ENCODE data around the gene TRIM71. TPM values are rescaled to one million over a fixed set of nuclear protein-coding genes. Genes with fewer than 3 reads are reported as not detected.

The TRIM71 gene
- total RNA-seq, 2 donors from 2014 or later, result 0.03 TPM; not detected in 1

GRCh38 chr3:32876920-32877319, 59.1 kb downstream of the TRIM71 start:
- no peak overlapping the region for H3K27ac Mint-ChIP-seq
- H3K9me3 Mint-ChIP-seq, result no peaks in the 10 kb centered on the region
- no peaks in the 10 kb centered on the region for H3K36me3 Mint-ChIP-seq (ENCODE audit: low read depth)
- ATAC-seq (replicated peaks), result no peak
- H3K27me3 Mint-ChIP-seq, result peaks cover 21% of the 10 kb centered on the region
- H3K4me1 Mint-ChIP-seq, result peaks cover 4% of the 10 kb centered on the region
- no peak overlapping the region for H3K4me3 Mint-ChIP-seq

DNA sequence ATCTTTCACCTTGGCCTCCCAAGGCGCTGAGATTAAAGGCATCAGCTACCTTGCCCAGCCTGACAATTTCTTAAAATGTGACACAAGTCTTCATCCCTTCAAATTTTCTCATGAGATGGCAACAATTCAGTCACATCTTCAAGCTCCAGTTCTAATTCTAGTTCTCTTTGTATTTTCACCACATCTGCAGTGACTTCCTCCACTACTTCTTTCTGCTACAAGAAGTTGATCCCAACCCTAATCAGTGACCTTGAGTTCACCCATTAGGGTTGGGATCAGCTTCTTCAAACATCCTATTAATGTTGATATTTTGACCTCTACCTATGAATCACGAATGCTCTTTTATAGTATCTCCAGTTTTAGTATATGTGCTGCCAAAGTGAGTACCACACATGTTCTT, 59.8 kb downstream of the TRIM71 start:
- peaks cover 6% of the 10 kb centered on the region for H3K4me1 Mint-ChIP-seq
- H3K36me3 Mint-ChIP-seq (ENCODE audit: low read depth), result no peaks in the 10 kb centered on the region
- H3K9me3 Mint-ChIP-seq, result no peaks in the 10 kb centered on the region
- H3K27ac Mint-ChIP-seq, result no peak overlapping the region
- no peak for ATAC-seq (replicated peaks)
- no peak overlapping the region for H3K4me3 Mint-ChIP-seq
- peaks cover 18% of the 10 kb centered on the region for H3K27me3 Mint-ChIP-seq

- Mint-ChIP-seq H3K27ac (no peak overlapping the region), H3K27me3 (peaks cover 17% of the 10 kb centered on the region), H3K9me3 (no peaks in the 10 kb centered on the region), H3K4me1 (peaks cover 15% of the 10 kb centered on the region), H3K36me3 (ENCODE audit: low read depth) (no peaks in the 10 kb centered on the region), H3K4me3 (no peak overlapping the region)
- no peak for ATAC-seq (replicated peaks)
These were observed 62.4 kb downstream of the TRIM71 start for GRCh38 chr3:32880225-32880624.

DNA sequence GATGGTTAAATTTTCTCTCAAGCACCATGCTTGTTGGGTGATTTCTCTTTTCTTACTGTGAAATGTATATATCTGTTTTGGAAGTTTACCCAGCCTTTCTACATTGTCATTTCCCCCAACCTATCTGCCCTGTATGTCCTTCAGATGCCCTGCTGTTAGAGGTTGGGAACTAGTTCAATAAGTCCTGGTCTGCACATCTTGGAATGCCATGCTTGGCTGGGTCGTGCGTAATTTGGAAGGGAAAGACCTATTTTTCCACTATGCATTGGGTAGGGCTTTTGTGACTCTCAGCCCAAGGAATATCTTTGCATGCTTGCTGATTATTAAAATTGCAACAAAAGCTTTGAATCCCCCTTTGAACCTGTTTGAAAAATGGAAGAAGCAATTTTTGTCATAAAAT, 63.8 kb downstream of the TRIM71 start:
- no peak overlapping the region for H3K4me3 Mint-ChIP-seq
- peaks cover 15% of the 10 kb centered on the region for H3K27me3 Mint-ChIP-seq
- no peak overlapping the region for H3K27ac Mint-ChIP-seq
- peaks cover 11% of the 10 kb centered on the region for H3K4me1 Mint-ChIP-seq
- no peak for ATAC-seq (replicated peaks)
- H3K36me3 Mint-ChIP-seq (ENCODE audit: low read depth), result no peaks in the 10 kb centered on the region
- H3K9me3 Mint-ChIP-seq, result no peaks in the 10 kb centered on the region

DNA sequence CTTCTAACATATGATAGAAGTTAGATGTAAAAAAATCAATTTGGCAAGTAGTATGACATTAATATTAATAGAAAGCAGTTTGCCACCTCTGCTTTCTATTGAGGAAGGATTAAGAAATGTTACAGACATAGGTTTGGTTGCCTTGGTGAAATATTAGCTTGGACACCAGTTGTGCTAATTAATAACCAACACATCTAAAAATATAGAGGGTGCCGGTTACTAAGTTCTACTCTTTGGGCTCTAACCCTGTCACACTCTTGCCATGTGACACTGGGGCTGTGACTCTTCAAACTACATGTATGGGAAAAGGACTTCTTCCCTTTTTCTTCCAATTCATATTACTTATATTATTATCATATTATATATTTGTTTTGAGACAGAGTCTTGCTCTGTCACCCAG, 64.4 kb downstream of the TRIM71 start:
- Mint-ChIP-seq H3K36me3 (ENCODE audit: low read depth) (no peaks in the 10 kb centered on the region), H3K9me3 (no peaks in the 10 kb centered on the region), H3K27ac (no peak overlapping the region), H3K4me3 (peak overlapping the region; percentile 33), H3K4me1 (peaks cover 11% of the 10 kb centered on the region), H3K27me3 (peaks cover 14% of the 10 kb centered on the region)
- ATAC-seq (replicated peaks), result no peak

- Mint-ChIP-seq H3K27ac (no peak overlapping the region), H3K4me3 (peak overlapping the region; percentile 33), H3K27me3 (peaks cover 10% of the 10 kb centered on the region), H3K9me3 (no peaks in the 10 kb centered on the region), H3K36me3 (ENCODE audit: low read depth) (no peaks in the 10 kb centered on the region), H3K4me1 (peaks cover 11% of the 10 kb centered on the region)
- peak; percentile 97 for ATAC-seq (replicated peaks)
These were observed 64.8 kb downstream of the TRIM71 start for GRCh38 chr3:32882603-32883025.

DNA sequence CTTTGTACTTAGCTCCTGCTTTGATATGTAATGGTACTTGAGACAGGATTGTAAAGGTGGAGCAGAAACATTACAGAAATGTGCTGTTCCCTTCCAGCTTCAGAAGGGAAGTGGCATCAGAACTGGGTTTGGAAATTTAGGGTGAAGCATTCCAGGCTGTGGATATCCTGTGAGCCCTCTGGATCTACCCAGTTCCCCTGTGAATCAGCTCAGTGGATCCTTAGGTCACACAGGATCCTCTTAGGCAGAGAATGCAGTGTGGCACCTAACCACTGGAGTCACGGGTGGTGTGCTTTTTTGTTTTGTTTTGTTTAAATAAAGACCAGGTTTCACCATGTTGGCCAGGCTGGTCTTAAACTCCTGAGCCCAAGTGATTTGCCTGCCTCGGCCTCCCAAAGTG, 66.0 kb downstream of the TRIM71 start:
- Mint-ChIP-seq H3K9me3 (no peaks in the 10 kb centered on the region), H3K4me1 (peaks cover 11% of the 10 kb centered on the region), H3K27ac (no peak overlapping the region), H3K4me3 (no peak overlapping the region), H3K36me3 (ENCODE audit: low read depth) (no peaks in the 10 kb centered on the region), H3K27me3 (peaks cover 7% of the 10 kb centered on the region)
- ATAC-seq (replicated peaks), result no peak

DNA sequence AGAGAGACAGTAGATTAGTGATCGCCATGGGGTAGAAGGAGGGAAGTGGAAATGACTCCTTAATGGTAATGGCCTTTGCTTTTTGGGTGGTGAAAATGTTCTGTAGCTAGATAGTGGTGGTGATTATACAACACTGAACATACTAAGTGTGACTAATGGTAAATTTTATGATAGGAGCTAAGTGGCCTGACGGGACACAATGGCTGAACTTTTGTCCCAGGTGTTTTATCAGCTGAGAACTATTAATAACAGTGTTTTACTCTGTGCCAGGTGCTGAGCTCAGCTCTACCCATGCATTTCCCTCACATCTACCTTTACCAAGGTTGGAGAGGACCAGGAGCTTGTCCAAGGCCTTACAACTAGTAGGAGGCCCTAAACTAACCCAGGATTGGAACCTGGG, 66.8 kb downstream of the TRIM71 start:
- Mint-ChIP-seq H3K36me3 (ENCODE audit: low read depth) (no peaks in the 10 kb centered on the region), H3K4me1 (peaks cover 11% of the 10 kb centered on the region), H3K9me3 (no peaks in the 10 kb centered on the region), H3K27ac (no peak overlapping the region), H3K27me3 (peaks cover 7% of the 10 kb centered on the region), H3K4me3 (no peak overlapping the region)
- ATAC-seq (replicated peaks), result no peak

- no peak for ATAC-seq (replicated peaks)
- Mint-ChIP-seq H3K27ac (no peak overlapping the region), H3K4me1 (peaks cover 11% of the 10 kb centered on the region), H3K9me3 (no peaks in the 10 kb centered on the region), H3K4me3 (no peak overlapping the region), H3K36me3 (ENCODE audit: low read depth) (no peaks in the 10 kb centered on the region), H3K27me3 (peaks cover 7% of the 10 kb centered on the region)
These were observed 67.6 kb downstream of the TRIM71 start for GRCh38 chr3:32885283-32885901.

DNA sequence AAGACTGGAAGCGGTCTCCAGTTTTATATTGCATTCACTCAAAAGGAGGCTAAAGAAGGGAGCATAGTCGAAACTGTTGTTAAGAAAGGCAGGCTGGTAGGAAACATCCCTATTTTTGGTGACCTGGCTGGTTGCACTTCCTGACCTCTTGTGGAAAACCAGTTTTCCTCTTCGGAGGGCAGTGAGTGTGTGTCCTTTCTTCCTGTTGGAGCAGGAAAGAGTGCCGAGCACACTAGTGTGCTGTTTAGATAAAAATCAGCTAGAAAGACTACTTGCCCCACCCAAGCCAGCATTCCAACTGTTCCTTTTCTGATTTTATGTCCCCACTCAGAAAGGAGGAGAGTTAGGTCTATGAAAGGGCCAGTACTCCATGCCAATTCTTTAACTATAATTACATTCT, 68.5 kb downstream of the TRIM71 start:
- peaks cover 6% of the 10 kb centered on the region for H3K27me3 Mint-ChIP-seq
- H3K4me1 Mint-ChIP-seq, result peaks cover 11% of the 10 kb centered on the region
- H3K36me3 Mint-ChIP-seq (ENCODE audit: low read depth), result no peaks in the 10 kb centered on the region
- ATAC-seq (replicated peaks), result no peak
- no peak overlapping the region for H3K4me3 Mint-ChIP-seq
- no peaks in the 10 kb centered on the region for H3K9me3 Mint-ChIP-seq
- H3K27ac Mint-ChIP-seq, result no peak overlapping the region

DNA sequence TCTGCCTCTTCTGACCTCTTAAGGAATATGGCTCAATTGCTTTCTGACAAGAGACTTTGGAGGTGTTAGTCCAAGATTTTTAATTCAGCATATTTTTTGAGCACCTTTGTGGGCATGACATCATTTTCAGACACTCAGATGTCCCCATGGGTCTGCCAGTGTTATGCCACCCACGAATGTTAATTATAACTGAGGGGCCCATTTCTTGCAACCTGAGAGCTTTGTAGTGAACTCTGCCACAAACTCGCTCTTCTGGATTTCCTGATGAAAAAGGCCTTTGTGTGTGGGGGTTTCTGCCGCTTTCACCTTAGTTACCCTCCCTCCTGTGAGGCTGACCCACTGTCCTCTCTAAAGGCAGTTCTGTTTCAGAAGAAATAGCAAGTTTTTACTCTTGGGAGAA, 69.1 kb downstream of the TRIM71 start:
- H3K9me3 Mint-ChIP-seq, result no peaks in the 10 kb centered on the region

DNA sequence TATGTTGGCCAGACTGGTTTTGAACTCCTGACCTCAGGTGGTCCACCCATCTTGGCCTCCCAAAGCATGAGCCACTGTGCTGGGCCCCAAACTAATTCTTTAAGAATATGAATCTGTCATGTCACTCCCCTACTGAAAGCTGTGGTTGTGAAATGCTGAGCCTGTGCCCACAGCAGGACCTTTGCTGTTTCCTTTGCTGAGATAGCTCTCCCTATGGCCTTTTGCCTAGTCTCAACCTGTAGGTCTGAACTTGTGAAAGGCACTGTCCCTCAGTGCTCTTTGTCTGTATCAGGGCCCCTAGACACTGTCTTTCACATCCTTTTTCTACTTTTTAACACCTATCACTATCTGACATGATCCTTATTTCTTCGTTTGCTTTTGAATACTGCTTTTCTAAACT, 70.9 kb downstream of the TRIM71 start:
- Mint-ChIP-seq H3K9me3 (no peaks in the 10 kb centered on the region), H3K4me3 (no peak overlapping the region), H3K27ac (no peak overlapping the region), H3K4me1 (no peaks in the 10 kb centered on the region), H3K36me3 (ENCODE audit: low read depth) (no peaks in the 10 kb centered on the region), H3K27me3 (peaks cover 12% of the 10 kb centered on the region)
- ATAC-seq (replicated peaks), result no peak

More for the DNA sequence above, 69.1 kb downstream of the TRIM71 start:
- ATAC-seq (replicated peaks), result no peak
- H3K4me3 Mint-ChIP-seq, result no peak overlapping the region
- peaks cover 3% of the 10 kb centered on the region for H3K27me3 Mint-ChIP-seq
- peaks cover 11% of the 10 kb centered on the region for H3K4me1 Mint-ChIP-seq
- H3K27ac Mint-ChIP-seq, result no peak overlapping the region
- H3K36me3 Mint-ChIP-seq (ENCODE audit: low read depth), result no peaks in the 10 kb centered on the region

- Mint-ChIP-seq H3K36me3 (ENCODE audit: low read depth) (no peaks in the 10 kb centered on the region), H3K27me3 (peaks cover 29% of the 10 kb centered on the region), H3K4me1 (no peaks in the 10 kb centered on the region), H3K4me3 (no peak overlapping the region), H3K9me3 (no peaks in the 10 kb centered on the region), H3K27ac (no peak overlapping the region)
- no peak for ATAC-seq (replicated peaks)
These were observed 72.9 kb downstream of the TRIM71 start for GRCh38 chr3:32890420-32891276.

GRCh38 chr3:32891365-32891764, 73.6 kb downstream of the TRIM71 start:
- no peak for ATAC-seq (replicated peaks)
- Mint-ChIP-seq H3K36me3 (ENCODE audit: low read depth) (no peaks in the 10 kb centered on the region), H3K27ac (no peak overlapping the region), H3K27me3 (peaks cover 31% of the 10 kb centered on the region), H3K4me1 (no peaks in the 10 kb centered on the region), H3K9me3 (no peaks in the 10 kb centered on the region), H3K4me3 (no peak overlapping the region)

All from activated T-helper 17 cell treated with anti-CD3 and anti-CD28 coated beads, Interleukin-2, amount 50 U/mL, for 72 hours (primary cell).